Measurements from ENCODE around the gene NUP214.
"Not testable (repeated sequence)": the region's sequence is repeated elsewhere in the genome, so short reads cannot be mapped to it uniquely, and the experiment has no call there.

NUP214 gene

DNA sequence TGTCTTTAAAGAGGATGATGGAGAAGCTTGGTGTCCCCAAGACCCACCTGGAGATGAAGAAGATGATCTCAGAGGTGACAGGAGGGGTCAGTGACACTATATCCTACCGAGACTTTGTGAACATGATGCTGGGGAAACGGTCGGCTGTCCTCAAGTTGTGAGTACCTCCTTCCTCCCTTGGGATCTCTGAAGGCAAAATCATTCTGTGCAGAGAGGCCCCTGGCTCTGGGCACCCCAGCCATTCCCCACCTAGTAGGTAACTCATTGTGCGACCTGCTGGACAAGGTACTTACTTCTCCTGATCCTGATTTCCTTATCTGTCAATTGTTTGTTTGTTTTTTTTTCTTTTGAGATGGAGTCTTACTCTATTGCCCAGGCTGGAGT lies 7.6 kb upstream of the NUP214 start:
- no peak for DNase-seq

DNA sequence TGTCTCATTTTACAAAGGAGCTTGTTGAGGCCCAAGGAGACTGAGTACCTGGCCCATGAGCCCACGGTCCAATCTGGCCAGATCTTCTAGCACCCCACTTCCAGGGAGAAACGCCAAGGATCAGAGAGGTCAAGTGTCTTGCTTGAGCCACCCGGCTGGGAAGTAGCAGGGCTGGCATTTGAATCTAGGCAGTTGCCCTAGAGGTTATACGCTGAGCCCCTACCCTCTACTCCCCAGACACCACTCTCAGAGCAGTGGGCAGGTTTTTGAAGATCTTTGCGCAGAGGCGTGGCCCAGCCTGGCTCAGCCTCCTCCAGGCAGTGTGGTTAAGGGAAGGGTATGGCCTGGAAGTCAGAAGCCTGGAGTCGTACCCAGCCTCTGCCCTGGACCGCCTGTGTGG lies 5.8 kb upstream of the NUP214 start:
- DNase-seq: no peak

DNA sequence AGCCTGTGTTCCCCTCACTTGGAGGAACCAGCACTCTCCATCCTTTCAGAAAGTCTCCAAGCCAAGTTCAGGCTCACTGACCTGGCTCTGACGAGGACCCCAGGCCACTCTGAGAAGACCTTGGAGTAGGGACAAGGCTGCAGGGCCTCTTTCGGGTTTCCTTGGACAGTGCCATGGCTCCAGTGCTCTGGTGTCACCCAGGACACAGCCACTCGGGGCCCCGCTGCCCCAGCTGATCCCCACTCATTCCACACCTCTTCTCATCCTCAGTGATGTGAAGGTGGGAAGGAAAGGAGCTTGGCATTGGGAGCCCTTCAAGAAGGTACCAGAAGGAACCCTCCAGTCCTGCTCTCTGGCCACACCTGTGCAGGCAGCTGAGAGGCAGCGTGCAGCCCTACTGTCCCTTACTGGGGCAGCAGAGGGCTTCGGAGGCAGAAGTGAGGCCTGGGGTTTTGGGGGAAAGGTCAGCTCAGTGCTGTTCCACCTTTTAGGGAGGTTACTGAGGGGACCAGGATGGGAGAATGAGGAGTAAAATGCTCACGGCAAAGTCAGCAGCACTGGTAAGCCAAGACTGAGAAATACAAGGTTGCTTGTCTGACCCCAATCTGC lies 4.7 kb upstream of the NUP214 start:
- no peak for DNase-seq

DNA sequence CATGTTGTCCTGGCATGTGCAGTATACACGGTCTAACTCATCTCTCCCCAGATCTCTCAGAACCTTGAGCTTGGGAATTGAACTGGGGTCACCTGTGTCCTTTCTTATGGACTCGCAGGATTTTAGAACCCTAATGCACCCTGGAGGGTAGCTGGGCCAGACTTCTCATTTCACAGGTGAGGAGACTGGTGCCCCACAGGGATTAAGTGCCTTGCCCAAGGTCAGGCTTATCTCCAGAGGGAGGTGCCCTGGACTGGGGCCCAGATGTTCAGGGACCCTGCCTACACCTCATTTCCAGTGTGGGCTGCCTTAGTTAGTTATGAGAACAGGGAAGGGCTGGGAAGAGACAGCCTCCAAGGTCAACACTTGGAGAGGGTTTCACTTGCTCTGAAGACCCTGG lies 4.0 kb upstream of the NUP214 start:
- DNase-seq: no peak

DNA sequence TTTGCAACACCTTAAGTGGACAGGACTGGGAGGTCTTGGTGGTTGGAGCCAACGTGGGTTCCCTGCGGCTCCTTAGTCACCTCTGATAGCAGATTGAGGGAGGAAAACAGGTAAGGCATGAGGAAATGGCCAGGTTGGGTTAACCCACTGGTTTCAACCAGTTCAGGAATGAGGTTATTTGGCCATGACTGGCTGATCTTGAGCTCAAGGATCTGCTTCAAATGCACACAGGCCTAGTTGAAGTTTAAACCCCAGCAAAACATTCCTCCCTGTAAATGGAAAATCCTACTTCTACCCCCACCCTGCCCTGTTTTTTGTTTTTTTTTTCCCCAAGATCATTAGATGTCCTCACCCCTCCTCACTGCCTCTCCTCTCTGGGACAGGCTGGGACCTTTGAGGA lies 3.2 kb upstream of the NUP214 start:
- DNase-seq: no peak

DNA sequence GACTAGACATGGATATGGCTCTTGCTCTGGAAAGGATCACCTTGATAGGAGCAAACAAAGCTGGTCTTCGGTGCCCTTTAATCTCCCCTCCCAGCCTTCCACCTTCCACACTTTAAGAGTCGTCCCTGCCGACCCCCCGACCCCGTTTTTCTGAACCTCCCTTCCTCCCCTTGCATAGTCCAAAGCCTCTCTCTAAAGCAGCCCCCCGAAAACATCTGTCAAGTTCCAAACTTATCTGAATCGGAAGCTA lies 423 bp upstream of the NUP214 start:
- DNase-seq: no peak

DNA sequence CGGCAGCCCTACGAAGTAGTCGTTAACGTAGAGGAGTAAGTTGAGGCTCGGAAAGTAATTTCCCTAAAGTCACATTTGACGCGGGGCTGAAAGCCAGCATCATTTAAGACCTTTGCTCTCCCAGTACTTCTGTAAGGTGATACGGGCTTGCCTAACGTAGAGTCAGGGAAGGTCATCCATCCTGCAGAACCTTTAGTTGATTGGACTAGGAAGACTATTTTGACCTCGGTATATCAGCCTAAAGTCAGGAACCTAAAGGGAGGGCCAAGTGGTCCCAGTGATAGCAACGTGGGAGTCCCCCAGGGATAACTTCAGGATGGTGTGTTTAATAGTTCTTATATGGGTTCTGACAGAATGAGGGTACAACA lies 657 bp downstream of the NUP214 start:
- no peak for DNase-seq

DNA sequence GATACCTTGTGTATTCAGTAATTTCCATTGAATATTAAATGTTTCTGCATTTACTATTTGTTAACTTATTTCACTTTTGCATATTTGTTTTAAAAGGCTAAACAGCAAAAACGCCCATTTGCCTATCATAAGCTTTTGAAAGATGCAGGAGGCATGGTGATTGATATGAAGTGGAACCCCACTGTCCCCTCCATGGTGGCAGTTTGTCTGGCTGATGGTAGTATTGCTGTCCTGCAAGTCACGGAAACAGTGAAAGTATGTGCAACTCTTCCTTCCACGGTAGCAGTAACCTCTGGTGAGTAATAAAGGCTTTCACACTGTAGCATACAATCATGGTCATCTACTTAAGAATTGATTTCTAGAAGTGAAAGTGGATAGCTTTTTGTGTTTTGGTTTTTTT lies 3.8 kb downstream of the NUP214 start:
- no peak for DNase-seq

DNA sequence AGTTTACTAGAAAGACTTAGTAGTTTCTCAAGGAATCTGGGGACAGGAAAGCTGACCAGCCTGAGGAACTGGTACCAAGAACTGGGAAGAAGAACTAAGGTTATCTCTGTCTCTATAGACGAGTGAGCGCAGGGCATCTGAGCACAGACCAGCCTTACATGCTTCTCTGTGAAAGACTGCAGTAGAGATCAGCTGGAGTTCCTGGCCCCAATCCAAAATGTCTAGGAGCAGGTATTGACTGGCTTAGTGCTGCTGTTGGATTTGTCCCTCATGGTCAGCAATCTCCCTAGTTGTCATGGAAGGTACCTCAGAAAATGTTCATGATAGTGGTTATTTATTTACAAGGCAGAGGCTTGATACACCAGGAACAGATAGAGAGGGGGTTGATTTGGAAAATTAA lies 13.3 kb downstream of the NUP214 start:
- no peak for DNase-seq

DNA sequence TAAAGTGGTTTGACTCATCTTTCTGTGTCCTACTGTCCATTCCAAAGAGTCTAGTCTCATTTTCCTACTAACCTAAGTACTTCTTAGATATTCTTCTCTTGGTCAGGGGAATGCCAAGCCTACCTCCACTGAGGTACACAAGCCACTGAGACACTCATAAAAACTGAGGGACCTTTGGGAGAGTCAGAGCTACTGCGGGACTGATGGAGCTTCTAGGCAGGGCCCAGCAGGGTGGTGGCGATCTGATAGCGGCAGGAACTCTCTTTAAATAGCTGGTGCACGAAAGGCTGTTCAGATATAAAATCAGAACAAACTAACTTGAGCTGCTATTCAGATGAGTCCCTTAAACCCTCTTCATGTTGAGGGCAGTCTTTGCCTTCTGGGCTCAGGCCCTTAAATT lies 14.7 kb downstream of the NUP214 start:
- no peak for DNase-seq

DNA sequence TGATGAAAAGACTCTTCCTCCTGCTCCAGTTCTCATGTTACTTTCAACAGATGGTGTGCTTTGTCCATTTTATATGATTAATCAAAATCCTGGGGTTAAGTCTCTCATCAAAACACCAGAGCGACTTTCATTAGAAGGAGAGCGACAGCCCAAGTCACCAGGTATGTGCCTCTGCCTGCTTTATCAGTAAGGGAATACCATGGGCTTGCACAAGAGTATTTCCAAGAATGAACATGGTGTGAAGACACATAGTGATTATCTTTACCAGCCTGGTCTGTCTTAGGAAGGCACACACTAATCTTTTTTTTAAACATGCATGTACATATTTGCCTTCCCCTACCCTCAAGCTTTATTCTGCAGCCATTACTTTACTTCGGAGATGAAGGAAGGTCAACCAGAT lies 15.2 kb downstream of the NUP214 start:
- DNase-seq: no peak

DNA sequence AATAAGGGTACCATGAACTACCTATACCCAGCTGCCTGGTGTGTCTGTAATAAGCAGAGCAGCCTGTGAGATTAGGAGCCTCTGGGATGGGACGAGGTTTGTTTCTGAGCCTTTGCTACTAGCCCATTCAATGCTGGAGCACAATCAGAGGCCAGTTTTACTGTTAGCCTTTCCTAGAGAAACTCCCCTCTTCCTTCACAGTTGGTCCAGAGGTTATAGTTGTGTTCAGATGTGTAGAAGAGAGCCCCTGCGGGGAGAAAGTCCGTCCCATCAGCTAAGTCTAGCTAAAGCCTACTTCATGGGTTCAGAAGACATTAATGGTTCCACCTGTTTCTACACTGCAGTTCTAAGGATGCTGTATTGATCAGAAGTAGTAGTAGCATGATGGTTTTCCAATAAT lies 16.8 kb downstream of the NUP214 start:
- no peak for DNase-seq

DNA sequence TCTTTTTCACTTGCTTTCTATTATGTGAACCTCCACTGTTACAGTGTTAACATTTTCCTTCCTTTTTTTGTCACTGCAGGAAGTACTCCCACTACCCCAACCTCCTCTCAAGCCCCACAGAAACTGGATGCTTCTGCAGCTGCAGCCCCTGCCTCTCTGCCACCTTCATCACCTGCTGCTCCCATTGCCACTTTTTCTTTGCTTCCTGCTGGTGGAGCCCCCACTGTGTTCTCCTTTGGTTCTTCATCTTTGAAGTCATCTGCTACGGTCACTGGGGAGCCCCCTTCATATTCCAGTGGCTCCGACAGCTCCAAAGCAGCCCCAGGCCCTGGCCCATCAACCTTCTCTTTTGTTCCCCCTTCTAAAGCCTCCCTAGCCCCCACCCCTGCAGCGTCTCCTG lies 18.8 kb downstream of the NUP214 start:
- DNase-seq: no peak

DNA sequence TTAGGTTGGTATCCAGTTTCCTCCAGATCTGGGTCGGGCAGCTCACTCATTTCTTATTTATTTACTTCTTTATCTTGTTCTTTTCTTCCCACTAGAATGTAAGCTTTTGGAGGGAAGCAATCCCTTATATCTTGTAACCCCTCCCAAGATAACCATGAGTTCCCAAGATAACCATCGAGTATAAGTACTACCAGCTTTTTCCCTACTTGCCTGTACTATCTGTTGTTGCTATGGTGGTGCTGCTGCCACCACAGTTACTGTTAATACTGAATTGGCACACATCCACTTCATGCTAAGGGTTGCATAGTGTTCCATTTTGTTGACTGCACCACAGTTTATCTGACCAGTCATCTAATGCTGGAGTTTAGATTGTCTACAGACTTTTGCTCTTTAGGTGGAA lies 19.9 kb downstream of the NUP214 start:
- no peak for DNase-seq

DNA sequence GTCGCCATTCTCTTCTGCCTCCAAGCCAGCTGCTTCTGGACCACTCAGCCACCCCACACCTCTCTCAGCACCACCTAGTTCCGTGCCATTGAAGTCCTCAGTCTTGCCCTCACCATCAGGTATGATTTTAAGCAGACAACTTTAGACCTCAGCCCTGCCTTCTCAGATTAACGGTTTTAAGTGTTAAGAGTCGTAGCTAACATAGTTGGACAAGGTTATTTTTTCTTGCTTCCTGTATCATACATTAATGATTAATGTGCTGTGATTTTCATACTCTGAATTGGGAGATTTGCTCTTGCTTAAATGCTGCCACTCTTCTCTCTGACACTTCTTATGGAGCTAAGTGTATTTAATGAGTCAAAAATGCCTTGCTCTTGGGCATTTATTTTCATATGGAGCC lies 20.8 kb downstream of the NUP214 start:
- DNase-seq: no peak

DNA sequence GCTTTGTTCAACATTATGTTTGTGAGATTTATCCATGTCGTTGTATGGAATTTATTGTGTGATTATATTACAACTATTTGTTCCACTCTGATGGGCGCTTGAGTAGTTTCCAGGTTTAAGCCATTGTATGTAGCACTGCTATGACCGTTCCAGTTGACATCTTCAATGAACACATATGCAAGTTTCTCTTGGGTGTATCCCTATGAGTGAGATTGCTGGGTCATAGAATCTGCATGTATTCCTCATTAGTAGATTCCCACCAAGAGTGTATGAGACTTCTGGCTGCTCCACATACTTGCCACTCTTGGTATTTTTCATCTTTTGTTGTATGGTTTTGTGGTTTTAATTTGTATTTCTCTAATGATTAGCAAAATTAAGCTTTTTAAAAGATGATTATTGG lies 22.9 kb downstream of the NUP214 start:
- DNase-seq: no peak

DNA sequence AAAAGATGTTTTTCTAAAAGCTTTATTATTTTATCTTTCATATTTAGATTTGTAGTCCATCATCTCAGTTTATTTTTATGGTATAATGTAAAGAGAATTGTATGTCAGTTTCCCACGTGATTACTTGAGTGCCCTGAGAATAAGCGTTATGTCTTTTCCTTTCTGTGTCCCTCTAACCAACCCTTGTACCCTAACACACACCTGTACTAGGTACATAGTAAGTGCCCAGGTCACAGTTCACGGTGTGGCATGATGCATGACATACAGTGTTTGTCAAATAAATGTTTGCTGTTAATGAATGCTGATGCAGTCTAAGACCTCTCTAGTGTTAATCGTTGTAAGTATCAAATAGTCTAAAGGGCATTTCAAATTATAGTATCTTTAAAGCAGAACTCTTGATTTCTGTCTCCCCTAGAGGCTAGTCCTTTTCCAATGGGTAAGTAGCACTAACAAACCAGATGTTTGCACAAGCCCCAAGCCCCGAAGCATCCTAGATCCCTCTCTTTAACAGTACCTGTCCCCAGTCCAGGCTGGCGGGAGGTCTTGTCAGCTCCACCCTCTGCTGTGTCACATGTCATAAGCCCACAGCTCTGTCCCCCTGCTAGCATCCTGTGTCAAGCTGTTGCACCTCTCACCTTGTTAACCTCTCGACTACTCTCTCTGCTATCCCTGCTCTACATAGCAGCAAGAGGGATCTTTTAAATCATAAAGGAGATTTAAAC lies 23.7 kb downstream of the NUP214 start:
- DNase-seq: no peak

DNA sequence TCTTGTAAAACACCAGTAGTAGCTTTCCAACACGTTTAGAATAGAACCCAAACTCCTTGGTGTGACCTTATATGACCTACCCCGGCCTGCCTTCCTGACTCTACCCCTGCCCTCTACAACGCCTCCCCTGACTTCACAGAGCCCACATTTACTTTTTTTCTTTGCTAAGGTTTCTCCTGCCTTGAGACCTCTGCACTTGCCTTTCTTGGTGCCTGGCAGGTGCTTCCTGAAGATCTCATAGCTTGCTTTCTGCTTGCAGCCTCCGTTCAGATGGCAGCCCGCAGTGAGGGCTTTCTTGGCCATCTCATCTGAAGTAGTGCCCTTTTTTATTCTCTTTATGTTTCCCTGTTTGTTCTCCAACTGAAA lies 24.3 kb downstream of the NUP214 start:
- no peak for DNase-seq

DNA sequence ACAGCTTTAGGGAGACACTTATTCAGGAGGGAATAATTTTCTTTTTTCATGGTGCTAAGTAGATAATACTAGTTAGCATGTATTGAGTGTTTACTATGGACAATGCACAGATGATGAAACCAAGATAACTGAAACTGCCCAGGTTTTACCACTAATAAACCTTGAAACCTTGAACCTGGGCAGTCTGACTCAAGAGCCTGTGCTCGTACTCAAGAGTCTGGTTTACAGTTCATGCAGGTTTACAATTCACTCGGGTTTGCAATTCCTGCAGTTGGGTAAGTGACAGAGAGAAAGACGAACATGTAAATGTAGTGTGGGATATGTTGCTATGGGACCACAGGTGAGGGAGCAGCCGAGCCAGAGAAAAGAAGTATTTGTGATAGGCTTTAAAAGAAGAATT lies 28.2 kb downstream of the NUP214 start:
- no peak for DNase-seq

DNA sequence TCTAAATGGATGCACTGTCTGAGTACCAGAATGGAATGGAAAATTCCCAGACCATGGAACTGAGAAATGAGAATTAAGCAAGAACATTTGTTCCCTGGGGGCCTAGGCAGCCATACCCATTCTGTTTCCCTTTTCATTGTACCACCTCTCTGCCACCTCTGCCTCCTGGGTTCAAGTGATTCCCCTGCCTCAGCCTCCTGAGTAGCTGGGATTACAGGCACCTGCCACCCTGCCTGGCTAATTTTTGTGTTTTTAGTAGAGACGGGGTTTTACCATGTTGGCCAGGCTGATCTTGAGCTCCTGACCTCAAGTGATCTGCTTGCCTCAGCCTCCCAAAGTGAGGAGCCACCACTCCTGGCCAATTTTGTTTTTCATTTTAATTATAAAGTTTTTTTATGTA lies 33.3 kb downstream of the NUP214 start:
- not testable (repeated sequence) for DNase-seq

DNA sequence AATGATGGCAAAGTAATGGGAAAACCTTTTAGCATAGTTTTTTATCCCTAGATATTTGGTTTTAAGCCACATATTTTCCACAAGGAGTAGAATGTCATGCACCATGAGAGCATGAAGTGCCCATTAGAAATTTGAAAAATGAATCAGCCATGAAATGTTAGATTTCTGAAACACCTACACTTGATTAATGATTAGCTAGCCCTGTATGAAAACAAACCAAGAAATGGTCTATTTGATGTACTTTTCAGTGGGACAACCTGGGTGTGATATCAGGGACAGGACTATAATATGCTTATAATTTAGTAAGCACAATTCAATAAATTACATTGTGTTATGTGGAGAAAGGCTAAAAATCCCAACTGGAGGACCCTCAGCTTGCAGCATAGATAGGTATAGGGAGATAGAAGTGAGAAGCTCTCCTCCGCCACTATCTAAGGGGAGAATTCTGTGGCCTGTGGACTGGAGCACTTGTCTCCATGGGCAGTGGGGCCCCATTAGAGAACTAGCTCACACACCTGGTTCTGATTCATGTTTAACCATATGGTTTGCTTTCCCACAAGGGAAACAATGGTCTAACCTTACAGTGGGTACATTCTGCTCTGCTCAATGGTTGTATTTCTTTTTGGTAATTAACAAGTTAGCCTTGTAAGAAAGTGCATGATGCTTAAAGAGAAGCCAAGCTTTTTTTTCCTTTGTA lies 35.2 kb downstream of the NUP214 start:
- no peak for DNase-seq

DNA sequence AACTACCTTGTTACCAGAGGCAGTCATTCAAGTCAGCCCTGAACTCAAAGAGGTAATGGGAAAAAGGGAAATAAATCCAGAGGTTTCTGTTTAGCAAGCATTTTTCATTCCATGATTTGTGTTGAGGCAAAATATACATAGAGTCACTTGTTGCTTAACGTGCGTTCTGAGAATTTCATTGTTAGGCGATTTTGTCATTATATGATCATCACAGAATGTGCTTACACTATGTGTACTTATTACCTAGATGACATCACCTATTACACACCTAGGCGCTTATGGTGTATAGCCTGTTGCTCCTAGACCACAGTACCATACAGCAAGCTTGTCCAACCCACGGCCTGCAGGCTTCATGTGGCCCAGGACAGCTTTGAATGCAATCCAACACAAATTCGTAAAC lies 36.2 kb downstream of the NUP214 start:
- DNase-seq: no peak

DNA sequence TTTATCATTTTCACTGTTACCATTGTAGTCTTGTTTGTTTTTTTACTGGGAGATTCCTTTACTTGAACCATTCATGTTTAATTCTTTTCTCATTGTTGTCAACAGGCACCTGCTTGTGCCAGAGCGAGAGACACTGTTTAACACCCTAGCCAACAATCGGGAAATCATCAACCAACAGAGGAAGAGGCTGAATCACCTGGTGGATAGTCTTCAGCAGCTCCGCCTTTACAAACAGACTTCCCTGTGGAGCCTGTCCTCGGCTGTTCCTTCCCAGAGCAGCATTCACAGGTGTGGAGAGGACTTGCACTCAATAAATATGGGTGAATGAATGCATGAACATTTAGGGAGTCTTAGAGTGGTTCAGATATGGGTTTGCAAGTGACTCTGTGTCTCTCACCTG lies 37.5 kb downstream of the NUP214 start:
- DNase-seq: no peak

DNA sequence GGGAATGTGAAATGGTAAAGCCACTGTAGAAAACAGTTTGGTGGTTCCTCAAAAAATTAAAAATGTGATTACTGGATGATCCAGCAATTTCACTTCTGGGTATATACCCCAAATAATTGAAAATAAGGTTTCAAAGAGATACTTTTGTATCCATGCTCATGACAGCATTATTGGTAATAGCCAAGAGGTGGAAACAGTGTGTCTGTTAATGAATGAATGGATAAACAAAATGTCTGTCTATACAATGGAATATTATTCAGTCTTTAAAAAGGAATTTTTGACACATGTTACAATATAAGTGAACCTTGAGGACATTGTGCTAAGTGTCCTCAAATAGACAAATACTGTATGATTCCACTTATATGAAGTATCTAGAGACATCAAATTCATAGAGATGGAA lies 40.1 kb downstream of the NUP214 start:
- DNase-seq: no peak

DNA sequence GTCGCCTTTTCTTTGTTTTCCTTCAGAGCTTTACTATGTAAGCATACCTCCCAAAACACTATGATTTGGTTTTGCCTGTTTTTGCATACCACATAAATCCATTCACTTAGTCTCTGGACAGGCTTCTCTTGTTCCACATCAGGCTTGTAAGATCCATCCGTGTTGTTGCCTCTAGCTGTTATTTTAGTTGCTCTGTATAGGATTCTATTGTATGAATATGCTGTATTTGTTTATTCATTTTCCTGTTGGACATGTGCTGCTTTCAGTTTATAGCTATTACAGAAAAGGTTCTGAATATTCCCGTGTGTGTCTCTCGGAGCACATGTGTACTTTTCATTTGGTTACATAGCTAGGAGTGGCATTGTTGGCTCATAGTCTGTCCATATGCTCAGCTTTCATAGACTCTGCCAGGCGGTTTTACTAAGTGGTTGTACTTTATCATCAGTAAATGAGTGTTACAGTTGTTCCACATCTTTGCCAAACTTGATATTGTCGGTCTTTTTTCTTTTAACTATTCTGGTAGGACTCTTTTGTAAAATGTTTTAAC lies 41.8 kb downstream of the NUP214 start:
- DNase-seq: no peak

Data from CD4-positive, alpha-beta T cell treated with Interleukin-15 for 1 hour (primary cell).